ENCODE data around the gene FAM200B. TPM values are rescaled to one million over a fixed set of nuclear protein-coding genes. Genes with fewer than 3 reads are reported as not detected.

The FAM200B gene
- total and polyA plus RNA-seq, 2 experiments from 2014 or later: 34.4 to 88.0 TPM

- DNase-seq (ENCODE audit: low spot score): no peak
- Histone ChIP-seq H3K27ac (ENCODE audit: low read depth) (peak overlapping the region; percentile 65), H3F3A (replicated peaks; ENCODE audit: low read depth) (no peaks in the 10 kb centered on the region), H3K27me3 (ENCODE audit: insufficient read depth) (no peaks in the 10 kb centered on the region), H3K79me2 (replicated peaks; ENCODE audit: insufficient read depth) (no peaks in the 10 kb centered on the region), H2AFZ (no peak overlapping the region), H3K4me2 (no peak overlapping the region), H3K4me1 (ENCODE audit: insufficient read depth) (peaks cover 6% of the 10 kb centered on the region; the same call in 1 of the 2 replicates), H3K9me2 (ENCODE audit: insufficient read depth) (0 out of 2 replicates have a peak, but pooled peaks cover 3% of the 10 kb centered on the region), H3K4me3 (no peak overlapping the region), H3K36me3 (ENCODE audit: insufficient read depth) (no peaks in the 10 kb centered on the region; the same call in 1 of the 2 replicates), H4K20me1 (replicated peaks; ENCODE audit: insufficient read depth) (no peaks in the 10 kb centered on the region)
- H3K4me1 Mint-ChIP-seq: peaks cover 27% of the 10 kb centered on the region
- no peak overlapping the region for H3K4me3 Mint-ChIP-seq
- TF ChIP-seq, protein P1, sequence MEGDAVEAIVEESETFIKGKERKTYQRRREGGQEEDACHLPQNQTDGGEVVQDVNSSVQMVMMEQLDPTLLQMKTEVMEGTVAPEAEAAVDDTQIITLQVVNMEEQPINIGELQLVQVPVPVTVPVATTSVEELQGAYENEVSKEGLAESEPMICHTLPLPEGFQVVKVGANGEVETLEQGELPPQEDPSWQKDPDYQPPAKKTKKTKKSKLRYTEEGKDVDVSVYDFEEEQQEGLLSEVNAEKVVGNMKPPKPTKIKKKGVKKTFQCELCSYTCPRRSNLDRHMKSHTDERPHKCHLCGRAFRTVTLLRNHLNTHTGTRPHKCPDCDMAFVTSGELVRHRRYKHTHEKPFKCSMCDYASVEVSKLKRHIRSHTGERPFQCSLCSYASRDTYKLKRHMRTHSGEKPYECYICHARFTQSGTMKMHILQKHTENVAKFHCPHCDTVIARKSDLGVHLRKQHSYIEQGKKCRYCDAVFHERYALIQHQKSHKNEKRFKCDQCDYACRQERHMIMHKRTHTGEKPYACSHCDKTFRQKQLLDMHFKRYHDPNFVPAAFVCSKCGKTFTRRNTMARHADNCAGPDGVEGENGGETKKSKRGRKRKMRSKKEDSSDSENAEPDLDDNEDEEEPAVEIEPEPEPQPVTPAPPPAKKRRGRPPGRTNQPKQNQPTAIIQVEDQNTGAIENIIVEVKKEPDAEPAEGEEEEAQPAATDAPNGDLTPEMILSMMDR (conservative IDR thresholded peaks at IDR 0.05; ENCODE audit: low read depth in 2 of 2): no peak
- TF ChIP-seq JUNB (IDR thresholded peaks at IDR 0.05; ENCODE audit: unreplicated experiment) (no peak), ZNF331 (CRISPR knock-in tag; IDR thresholded peaks at IDR 0.05; ENCODE audit: low read depth) (no peak), ZNF114 (CRISPR knock-in tag; IDR thresholded peaks at IDR 0.05) (no peak), REST (IDR thresholded peaks at IDR 0.05; ENCODE audit: unreplicated experiment) (no peak), EZH2phosphoT487 (IDR thresholded peaks at IDR 0.05; ENCODE audit: unreplicated experiment) (no peak), ZNF462 (CRISPR knock-in tag; IDR thresholded peaks at IDR 0.05) (no peak)
- H3K27ac Mint-ChIP-seq: no peak overlapping the region
- peaks cover 31% of the 10 kb centered on the region for H3K36me3 Mint-ChIP-seq (ENCODE audit: low read depth)
- H3K27me3 Mint-ChIP-seq (ENCODE audit: insufficient read depth, low read depth, poor library complexity): peaks cover 2% of the 10 kb centered on the region
- ATAC-seq: peak; percentile 58
- peaks cover 10% of the 10 kb centered on the region; the same call in 1 of the 3 replicates for H3K9me3 Mint-ChIP-seq
These were observed 9.9 kb downstream of the FAM200B start for GRCh38 chr4:15691346-15692135.

Data from GM23338 (cell line).